Lower lobe of right lung (tissue), 2 donors: ENCODE results near the gene HEXB. TPM values are rescaled to one million over a fixed set of nuclear protein-coding genes. Genes with fewer than 3 reads are reported as not detected.

ENCODE experiments used
- ATAC-seq, 2 donors: fragments of 200-7000 bp; cut with Tn5 transposase; one replicate each; pipeline ENCODE4 v1.9.1; 2020 to 2022; ENCODE audit warnings: mild to moderate bottlenecking in 2 of 2, moderate library complexity in 2 of 2
- DNase-seq: peaks from one replicate; pipeline ENCODE4 v3.0.0-alpha.2; 2020
- H3K27ac ChIP-seq: fragments of 200-600 bp; one replicate; pipeline ENCODE4 v1.8.0; 2022
- H3K27me3 ChIP-seq: fragments of 200-600 bp; one replicate; pipeline ENCODE4 v1.8.0; 2022; ENCODE audit warnings: low read depth
- H3K36me3 ChIP-seq: fragments of 200-600 bp; one replicate; pipeline ENCODE4 v1.8.0; 2022; ENCODE audit warnings: mild to moderate bottlenecking
- H3K4me1 ChIP-seq: fragments of 200-600 bp; one replicate; pipeline ENCODE4 v1.8.0; 2022
- H3K4me3 ChIP-seq: fragments of 200-600 bp; one replicate; pipeline ENCODE4 v1.8.0; 2022; ENCODE audit warnings: mild to moderate bottlenecking
- H3K9me3 ChIP-seq: fragments of 200-600 bp; one replicate; pipeline ENCODE4 v1.8.0; 2022
- intact Hi-C: fragments of 100-400 bp; cut with DNase I; formaldehyde crosslinking; loops from one replicate; pipeline ENCODE4 v1.11.0; 2022
- long read RNA-seq: library from polyadenylated mRNA; unstranded; transcript quantifications from one replicate; pipeline ENCODE4 v2.0.0, GENCODE V29; 2021
- total RNA-seq: library from RNA; stranded (reverse); fragmentation: NEBNext Ultra II Directional; extraction: Animal tissue kit (Norgen Biotek cat#: 25700); gene quantifications from one replicate; pipeline ENCODE4 v1.2.1, GENCODE V29; 2021
- TF ChIP-seq, protein P1 (sequence below): fragments of 200-600 bp; IDR thresholded peaks from one replicate; pipeline ENCODE4 v1.8.0; 2022; ENCODE audit warnings: antibody characterized with exemption, mild to moderate bottlenecking
- donor health status: DM: no; HTN: yes; CAD: no; lungs with severe emphysema.

The HEXB gene
- 355 TPM for total RNA-seq
- long read RNA-seq, transcript HEXB-201 (14 exons, 1,901 nt): major isoform, 441 of 479 reads
- long read RNA-seq, partial matches to known transcripts: 11 of 479 reads
- long read RNA-seq, other reads (novel, unspliced or antisense): 23 of 479 reads

DNA sequence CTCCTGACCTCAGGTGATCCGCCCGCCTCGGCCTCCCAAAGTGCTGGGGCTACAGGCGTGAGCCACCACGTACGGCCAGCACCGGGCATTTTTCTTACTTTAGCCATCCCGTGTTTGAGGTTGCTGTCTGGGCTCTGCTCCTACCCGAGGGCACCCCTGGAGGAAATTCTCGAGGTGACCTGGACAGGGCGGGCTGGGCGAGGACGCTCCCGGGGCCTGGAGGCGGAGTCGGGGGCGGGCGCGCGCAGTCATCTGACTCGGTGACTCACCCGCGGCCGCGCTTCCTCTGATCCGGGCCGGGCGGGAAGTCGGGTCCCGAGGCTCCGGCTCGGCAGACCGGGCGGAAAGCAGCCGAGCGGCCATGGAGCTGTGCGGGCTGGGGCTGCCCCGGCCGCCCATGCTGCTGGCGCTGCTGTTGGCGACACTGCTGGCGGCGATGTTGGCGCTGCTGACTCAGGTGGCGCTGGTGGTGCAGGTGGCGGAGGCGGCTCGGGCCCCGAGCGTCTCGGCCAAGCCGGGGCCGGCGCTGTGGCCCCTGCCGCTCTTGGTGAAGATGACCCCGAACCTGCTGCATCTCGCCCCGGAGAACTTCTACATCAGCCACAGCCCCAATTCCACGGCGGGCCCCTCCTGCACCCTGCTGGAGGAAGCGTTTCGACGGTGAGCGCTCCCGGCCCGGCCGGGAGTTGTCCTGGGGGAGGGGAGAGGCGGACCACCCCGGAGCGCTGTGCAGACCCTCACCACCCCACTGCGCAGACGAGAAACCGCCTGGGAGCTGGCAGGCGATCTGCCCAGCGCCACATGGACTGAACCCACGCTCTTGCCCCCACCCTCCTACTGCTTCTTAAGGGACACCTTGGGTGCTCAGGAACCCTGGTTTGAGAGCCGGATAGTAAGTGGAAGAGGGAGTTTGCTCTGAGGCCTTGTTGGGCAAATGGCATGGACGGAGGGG lies at the start of gene HEXB:
HEXB (plus strand) TSS at position 334 of the 952 bp plus-strand sequence; CDS start at position 362, 28 bp downstream.
- H3K27ac ChIP-seq: peak within 1 kb of the TSS; percentile 94
- ATAC-seq (peak; percentile 98 to 99), DNase-seq (peak; percentile 96)
- peak within 1 kb of the TSS; percentile 94 for H3K4me3 ChIP-seq
- intact Hi-C loops: no loop called here
- no peaks in the 10 kb centered on the region for H3K9me3 ChIP-seq
- peaks cover 12% of the 10 kb centered on the region for H3K36me3 ChIP-seq
- TF ChIP-seq, protein P1, sequence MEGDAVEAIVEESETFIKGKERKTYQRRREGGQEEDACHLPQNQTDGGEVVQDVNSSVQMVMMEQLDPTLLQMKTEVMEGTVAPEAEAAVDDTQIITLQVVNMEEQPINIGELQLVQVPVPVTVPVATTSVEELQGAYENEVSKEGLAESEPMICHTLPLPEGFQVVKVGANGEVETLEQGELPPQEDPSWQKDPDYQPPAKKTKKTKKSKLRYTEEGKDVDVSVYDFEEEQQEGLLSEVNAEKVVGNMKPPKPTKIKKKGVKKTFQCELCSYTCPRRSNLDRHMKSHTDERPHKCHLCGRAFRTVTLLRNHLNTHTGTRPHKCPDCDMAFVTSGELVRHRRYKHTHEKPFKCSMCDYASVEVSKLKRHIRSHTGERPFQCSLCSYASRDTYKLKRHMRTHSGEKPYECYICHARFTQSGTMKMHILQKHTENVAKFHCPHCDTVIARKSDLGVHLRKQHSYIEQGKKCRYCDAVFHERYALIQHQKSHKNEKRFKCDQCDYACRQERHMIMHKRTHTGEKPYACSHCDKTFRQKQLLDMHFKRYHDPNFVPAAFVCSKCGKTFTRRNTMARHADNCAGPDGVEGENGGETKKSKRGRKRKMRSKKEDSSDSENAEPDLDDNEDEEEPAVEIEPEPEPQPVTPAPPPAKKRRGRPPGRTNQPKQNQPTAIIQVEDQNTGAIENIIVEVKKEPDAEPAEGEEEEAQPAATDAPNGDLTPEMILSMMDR: peak; percentile 8
- H3K4me1 ChIP-seq: peaks cover 23% of the 10 kb centered on the region
- H3K27me3 ChIP-seq: no peaks in the 10 kb centered on the region

DNA sequence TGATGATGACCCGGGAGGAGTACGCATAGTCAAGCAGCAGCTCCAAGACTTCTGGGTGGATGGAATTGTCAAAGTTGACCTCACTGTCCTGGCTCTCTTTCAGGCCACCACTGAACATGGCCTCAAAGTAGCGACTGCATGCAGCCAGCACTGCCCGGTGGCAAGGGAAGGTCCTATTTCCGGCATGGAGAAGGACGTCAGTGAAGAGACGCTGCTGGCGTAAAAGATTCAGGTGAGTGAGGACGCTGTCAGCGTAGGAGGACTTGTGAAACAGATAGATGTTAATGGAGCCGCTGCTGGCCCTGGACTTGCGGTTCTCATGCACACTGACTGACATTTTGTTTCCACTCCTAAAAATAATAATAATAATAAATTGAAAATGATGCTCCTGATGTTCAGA lies 48.9 kb upstream of the HEXB start:
- no peaks in the 10 kb centered on the region for H3K9me3 ChIP-seq
- TF ChIP-seq, protein P1: no peak
- no peak overlapping the region for H3K4me3 ChIP-seq
- peaks cover 37% of the 10 kb centered on the region for H3K36me3 ChIP-seq
- H3K27me3 ChIP-seq: no peaks in the 10 kb centered on the region
- ATAC-seq: no peak
- H3K27ac ChIP-seq: no peak overlapping the region
- intact Hi-C loops: no loop called here
- no peak for DNase-seq
- H3K4me1 ChIP-seq: peaks cover 76% of the 10 kb centered on the region

DNA sequence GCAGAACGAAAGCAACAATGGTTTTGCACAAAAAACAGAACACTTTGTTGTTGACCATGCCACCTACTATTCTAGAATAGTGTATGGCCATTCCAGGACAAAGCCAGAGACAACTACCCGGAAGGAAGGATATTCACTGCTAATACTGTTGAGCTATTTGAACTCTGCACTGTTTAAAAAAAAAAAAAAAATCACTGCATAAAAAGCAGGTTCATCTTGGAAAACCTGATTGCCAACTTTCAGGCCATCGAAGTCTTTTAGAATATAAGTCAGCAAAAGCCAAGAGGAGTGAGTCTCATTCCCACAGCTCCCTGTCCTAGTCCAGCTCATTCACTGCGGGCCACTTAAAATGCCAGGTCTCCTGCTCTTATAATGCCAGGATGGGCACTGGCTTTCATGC lies 48.5 kb upstream of the HEXB start:
- DNase-seq: no peak
- H3K9me3 ChIP-seq: no peaks in the 10 kb centered on the region
- H3K4me1 ChIP-seq: peaks cover 76% of the 10 kb centered on the region
- no peak overlapping the region for H3K4me3 ChIP-seq
- intact Hi-C loops: no loop called here
- TF ChIP-seq, protein P1: no peak
- no peak overlapping the region for H3K27ac ChIP-seq
- no peak for ATAC-seq
- no peaks in the 10 kb centered on the region for H3K27me3 ChIP-seq
- peaks cover 37% of the 10 kb centered on the region for H3K36me3 ChIP-seq

DNA sequence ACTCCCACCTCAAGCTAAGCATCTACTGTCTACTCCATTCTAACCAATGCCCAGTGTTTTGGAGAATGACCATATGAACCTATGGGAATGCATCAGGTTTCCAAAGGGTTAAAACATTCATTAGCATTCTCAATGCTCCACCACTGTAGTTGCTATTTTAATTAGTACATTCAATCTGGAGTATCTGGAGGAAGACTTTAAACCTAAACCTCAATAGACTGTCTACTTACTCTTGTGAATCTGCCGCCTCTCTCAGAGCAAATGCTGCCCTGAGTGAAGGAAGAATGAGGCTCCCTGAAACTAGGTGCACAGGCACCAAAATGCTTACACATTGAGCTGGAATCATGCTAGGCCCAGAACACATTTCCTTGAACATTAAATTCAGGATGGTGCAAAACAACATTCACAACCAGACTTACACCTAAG lies 46.5 kb upstream of the HEXB start:
- Histone ChIP-seq H3K27ac (peak overlapping the region; percentile 93), H3K9me3 (no peaks in the 10 kb centered on the region), H3K4me3 (peak overlapping the region; percentile 94), H3K27me3 (no peaks in the 10 kb centered on the region), H3K36me3 (peaks cover 27% of the 10 kb centered on the region), H3K4me1 (peaks cover 74% of the 10 kb centered on the region)
- DNase-seq (no peak), ATAC-seq (no peak)
- intact Hi-C loops: no loop called here
- TF ChIP-seq, protein P1: no peak

DNA sequence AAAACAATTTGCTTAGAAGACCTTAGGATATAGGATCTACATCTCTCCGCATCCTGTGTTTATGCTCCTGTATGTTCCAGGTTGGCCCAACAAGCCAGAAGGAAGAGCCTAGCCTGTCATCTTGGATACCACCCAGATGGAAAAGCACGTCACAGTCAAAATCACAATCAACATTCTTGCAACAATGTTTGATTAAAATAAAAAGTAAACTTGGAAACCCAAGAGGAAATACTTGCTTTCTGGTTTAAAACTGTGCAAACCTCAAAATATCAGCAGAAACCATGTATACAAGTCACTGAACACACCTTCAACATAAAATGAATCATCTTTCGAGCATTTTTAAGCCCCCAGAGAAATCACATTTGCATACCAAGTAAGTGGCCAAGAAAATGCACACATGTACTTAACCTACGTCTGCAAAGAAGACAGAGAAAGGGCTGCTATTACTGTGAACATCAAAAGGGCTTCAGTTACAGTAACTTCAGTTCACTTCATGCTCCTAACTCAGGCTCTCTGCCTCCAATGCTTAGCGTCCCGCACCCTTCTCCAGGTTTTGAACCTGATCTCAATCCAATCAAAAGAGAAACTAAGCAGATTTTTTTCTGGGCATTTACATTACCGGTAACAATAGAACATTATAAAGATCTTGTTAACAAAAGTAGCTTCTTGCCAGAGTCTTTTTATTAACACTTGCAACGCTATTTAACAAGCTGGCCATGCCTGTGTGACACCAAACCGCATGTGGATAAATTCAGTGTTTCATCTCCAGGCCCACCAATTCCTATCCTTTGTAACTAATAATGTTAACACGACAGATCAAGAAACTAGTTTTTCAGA lies 45.8 kb upstream of the HEXB start:
- intact Hi-C loops: no loop called here
- H3K27ac ChIP-seq: peak overlapping the region; percentile 93
- peaks cover 20% of the 10 kb centered on the region for H3K36me3 ChIP-seq
- TF ChIP-seq, protein P1: no peak
- no peaks in the 10 kb centered on the region for H3K27me3 ChIP-seq
- peaks cover 74% of the 10 kb centered on the region for H3K4me1 ChIP-seq
- no peaks in the 10 kb centered on the region for H3K9me3 ChIP-seq
- DNase-seq (no peak), ATAC-seq (no peak)
- peak overlapping the region; percentile 94 for H3K4me3 ChIP-seq
